ENCODE results near the gene EHMT2.

Gene EHMT2

DNA sequence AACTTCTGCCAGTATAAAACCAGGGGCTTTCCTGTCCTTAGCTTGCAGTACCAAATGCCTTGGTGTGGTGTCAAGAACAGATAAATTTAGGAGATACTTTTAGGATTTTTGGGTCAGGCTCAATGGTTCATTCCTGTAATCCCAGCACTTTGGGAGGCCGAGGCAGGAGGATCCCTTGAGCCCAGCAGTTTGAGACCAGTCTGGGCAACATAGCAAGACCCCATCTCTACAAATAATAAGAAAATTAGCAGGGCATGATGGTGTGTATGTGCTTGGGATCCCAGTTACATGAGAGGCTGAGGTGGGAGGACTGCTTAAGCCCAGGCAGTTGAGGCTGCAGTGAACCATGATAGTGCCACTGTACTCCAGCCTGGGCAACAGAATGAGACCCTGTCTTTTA lies 7.5 kb upstream of the EHMT2 start:
- H3K4me1 Mint-ChIP-seq, result peaks cover 30% of the 10 kb centered on the region
- no peak overlapping the region for H3K4me3 Mint-ChIP-seq

DNA sequence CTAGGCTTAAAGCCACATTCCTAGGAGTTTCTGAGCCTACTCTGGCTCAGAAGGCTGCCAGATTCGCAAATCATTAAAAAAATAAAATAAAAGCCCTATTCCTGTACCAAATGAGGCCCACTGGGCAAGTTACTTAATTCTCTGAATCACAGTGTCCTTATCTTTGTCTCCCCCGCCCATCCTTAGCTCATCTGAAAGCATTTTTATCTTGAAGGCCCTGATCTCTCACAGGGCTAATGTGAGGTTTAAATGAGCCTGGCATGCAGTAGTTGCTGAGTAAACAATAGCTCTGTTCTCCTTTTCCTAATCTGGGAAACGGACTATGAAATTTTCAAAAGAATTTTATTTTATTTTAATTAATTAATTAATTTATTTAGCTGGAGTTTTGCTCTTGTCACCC lies 6.5 kb upstream of the EHMT2 start:
- peaks cover 3% of the 10 kb centered on the region for H3K27me3 Mint-ChIP-seq (ENCODE audit: low read depth, poor library complexity)
- H3K4me1 Mint-ChIP-seq, result peaks cover 40% of the 10 kb centered on the region
- H3K9me3 Mint-ChIP-seq, result no peaks in the 10 kb centered on the region
- TF ChIP-seq, protein P1, sequence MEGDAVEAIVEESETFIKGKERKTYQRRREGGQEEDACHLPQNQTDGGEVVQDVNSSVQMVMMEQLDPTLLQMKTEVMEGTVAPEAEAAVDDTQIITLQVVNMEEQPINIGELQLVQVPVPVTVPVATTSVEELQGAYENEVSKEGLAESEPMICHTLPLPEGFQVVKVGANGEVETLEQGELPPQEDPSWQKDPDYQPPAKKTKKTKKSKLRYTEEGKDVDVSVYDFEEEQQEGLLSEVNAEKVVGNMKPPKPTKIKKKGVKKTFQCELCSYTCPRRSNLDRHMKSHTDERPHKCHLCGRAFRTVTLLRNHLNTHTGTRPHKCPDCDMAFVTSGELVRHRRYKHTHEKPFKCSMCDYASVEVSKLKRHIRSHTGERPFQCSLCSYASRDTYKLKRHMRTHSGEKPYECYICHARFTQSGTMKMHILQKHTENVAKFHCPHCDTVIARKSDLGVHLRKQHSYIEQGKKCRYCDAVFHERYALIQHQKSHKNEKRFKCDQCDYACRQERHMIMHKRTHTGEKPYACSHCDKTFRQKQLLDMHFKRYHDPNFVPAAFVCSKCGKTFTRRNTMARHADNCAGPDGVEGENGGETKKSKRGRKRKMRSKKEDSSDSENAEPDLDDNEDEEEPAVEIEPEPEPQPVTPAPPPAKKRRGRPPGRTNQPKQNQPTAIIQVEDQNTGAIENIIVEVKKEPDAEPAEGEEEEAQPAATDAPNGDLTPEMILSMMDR (IDR thresholded peaks at IDR 0.05), result no peak
- no peak overlapping the region for H3K27ac Mint-ChIP-seq
- H3K36me3 Mint-ChIP-seq (ENCODE audit: low read depth), result no peaks in the 10 kb centered on the region
- H3K4me3 Mint-ChIP-seq, result peak overlapping the region; percentile 19
- no peak for DNase-seq

More for the DNA sequence above, 7.5 kb upstream of the EHMT2 start:
- no peak for DNase-seq
- no peaks in the 10 kb centered on the region for H3K9me3 Mint-ChIP-seq
- H3K27ac Mint-ChIP-seq, result no peak overlapping the region
- TF ChIP-seq, protein P1 (IDR thresholded peaks at IDR 0.05), result no peak
- peaks cover under 1% of the 10 kb centered on the region for H3K27me3 Mint-ChIP-seq (ENCODE audit: low read depth, poor library complexity)
- H3K36me3 Mint-ChIP-seq (ENCODE audit: low read depth), result no peaks in the 10 kb centered on the region

DNA sequence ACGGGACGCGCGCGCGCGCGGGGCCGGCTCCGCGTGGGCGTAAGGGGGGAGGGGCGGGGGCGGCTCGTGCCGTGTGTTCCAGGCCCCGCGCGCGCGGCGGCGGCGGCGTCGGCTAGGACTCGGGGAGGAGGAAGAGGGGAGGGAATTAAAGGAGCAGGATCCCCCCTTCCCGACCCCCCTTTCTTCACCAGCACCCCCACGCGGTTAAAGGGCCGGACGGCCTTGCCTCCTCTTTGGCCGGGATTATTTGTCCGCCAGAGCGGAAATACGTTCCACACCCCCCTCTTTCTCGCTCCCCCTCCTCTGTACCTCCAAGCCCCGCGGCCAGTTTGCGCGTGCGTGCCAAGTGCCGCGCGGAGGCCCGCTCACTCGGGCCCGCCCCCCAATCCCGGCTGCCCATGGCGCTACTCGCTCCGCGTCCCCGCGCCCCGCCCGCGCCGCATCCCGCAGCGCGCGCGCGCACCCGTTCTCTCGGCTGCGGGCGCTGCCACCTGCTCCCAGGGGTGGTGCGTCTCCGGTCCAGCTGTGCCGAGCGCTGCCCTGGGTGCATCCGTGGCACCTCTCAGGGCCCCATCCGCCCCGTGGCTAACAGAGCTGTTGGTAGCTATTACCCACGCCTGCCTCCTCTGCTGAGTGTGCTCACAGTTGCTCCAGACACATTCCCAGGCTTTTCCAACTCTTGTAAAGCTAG lies 4.6 kb upstream of the EHMT2 start, which contains the start of gene ZBTB12:
Gene ZBTB12 (minus strand): TSS at position 134 of the 691 bp plus-strand sequence. CDS start 781 bp downstream, outside the sequence.
- peaks cover 3% of the 10 kb centered on the region for H3K27me3 Mint-ChIP-seq (ENCODE audit: low read depth, poor library complexity)
- H3K4me1 Mint-ChIP-seq, result peaks cover 46% of the 10 kb centered on the region
- peak within 1 kb of the TSS; percentile 7 for H3K27ac Mint-ChIP-seq
- no peaks in the 10 kb centered on the region for H3K9me3 Mint-ChIP-seq
- TF ChIP-seq, protein P1 (IDR thresholded peaks at IDR 0.05), result no peak
- H3K36me3 Mint-ChIP-seq (ENCODE audit: low read depth), result no peaks in the 10 kb centered on the region
- DNase-seq, result peak; percentile 94
- H3K4me3 Mint-ChIP-seq, result peak within 1 kb of the TSS; percentile 85

DNA sequence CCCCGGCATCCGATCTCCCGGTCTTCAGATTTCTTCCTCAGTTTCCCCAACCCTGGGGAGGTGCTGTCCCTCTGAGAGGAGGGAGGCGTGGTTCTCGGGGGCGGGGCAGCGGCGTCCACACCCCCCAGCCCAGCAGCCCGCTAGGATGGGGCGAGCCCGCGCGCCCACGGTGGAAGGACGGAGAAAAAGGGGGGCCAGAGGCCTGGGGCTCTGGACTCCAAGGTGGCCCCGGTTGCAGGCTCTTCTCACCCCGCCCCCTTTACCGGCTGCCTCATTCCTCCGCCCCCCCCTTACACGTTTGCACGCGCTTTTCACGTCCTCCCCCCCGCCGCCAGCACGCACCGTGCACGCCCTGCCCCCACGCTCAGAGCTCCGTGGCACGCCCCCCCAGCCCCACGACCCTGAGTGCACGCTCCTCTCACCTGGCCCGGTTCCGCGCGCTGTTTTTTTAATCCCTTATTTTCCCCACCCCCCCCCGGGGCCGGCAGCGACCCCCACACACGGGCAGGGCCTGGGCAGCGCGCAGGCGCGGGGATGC lies 4.0 kb upstream of the EHMT2 start:
- no peak overlapping the region for H3K27ac Mint-ChIP-seq
- no peaks in the 10 kb centered on the region for H3K36me3 Mint-ChIP-seq (ENCODE audit: low read depth)
- TF ChIP-seq, protein P1 (IDR thresholded peaks at IDR 0.05), result no peak
- H3K4me1 Mint-ChIP-seq, result peaks cover 46% of the 10 kb centered on the region
- peaks cover 3% of the 10 kb centered on the region for H3K27me3 Mint-ChIP-seq (ENCODE audit: low read depth, poor library complexity)
- no peaks in the 10 kb centered on the region for H3K9me3 Mint-ChIP-seq
- DNase-seq, result no peak
- peak overlapping the region; percentile 74 for H3K4me3 Mint-ChIP-seq

DNA sequence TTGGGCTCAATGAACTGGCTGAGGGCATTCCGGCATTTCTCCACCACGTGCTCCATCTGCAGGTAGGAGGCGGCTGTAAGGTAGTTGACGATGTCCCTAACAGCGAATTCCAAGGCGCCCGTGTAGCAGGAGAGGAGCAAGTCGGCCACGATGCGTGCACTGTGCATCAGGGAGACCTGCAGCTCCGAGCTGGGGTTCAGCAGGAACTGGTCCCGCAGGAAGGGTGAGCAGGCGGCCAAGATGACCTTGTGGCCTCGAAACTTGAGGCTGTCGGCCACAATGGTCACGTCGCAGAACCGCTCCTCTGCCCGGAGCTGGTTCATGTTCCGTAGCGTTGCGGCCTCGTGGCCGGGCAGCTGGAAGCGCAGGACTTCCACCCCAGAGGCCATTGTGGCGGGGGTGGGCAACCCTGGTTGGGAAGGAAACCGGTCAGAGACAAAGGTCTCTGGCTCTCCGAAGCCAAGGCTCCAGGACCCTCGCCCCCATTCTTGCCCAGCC lies 3.5 kb upstream of the EHMT2 start:
- Mint-ChIP-seq H3K27me3 (ENCODE audit: low read depth, poor library complexity) (peaks cover 3% of the 10 kb centered on the region), H3K4me3 (peak overlapping the region; percentile 74), H3K36me3 (ENCODE audit: low read depth) (peaks cover 4% of the 10 kb centered on the region), H3K9me3 (no peaks in the 10 kb centered on the region), H3K4me1 (peaks cover 46% of the 10 kb centered on the region), H3K27ac (no peak overlapping the region)
- peak; percentile 27 for DNase-seq
- TF ChIP-seq, protein P1 (IDR thresholded peaks at IDR 0.05), result no peak

All from nephron progenitor cell (in vitro differentiated cells).